HG02973 (cell line): Measurements from ENCODE around the gene NBAS.
A peak's percentile ranks its signal among the peaks of the same experiment; 100 is the strongest.
"Not testable (repeated sequence)": the region's sequence is repeated elsewhere in the genome, so short reads cannot be mapped to it uniquely, and the experiment has no call there.

Experiments
- ATAC-seq: cut with Tn5 transposase; IDR thresholded peaks from one replicate; pipeline ENCODE4 v1.9.1; 2021; ENCODE audit warnings: moderate library complexity; ENCODE audit not compliant: unreplicated experiment

Gene NBAS

GRCh38 chr2:15429032-15429431 lies 132.1 kb downstream of the NBAS start:
- ATAC-seq = no peak

- ATAC-seq = no peak
These were observed 133.1 kb downstream of the NBAS start for GRCh38 chr2:15427987-15428386.

GRCh38 chr2:15426606-15427005 lies 134.5 kb downstream of the NBAS start:
- ATAC-seq = no peak

GRCh38 chr2:15425712-15426111 lies 135.4 kb downstream of the NBAS start:
- ATAC-seq = no peak

GRCh38 chr2:15421753-15422152 lies 139.4 kb downstream of the NBAS start:
- no peak for ATAC-seq

GRCh38 chr2:15415748-15416147 lies 145.4 kb downstream of the NBAS start:
- no peak for ATAC-seq

- ATAC-seq = no peak
These were observed 148.4 kb downstream of the NBAS start for GRCh38 chr2:15412779-15413178.

- ATAC-seq = no peak
These were observed 148.8 kb downstream of the NBAS start for GRCh38 chr2:15412309-15412708.

GRCh38 chr2:15410884-15411283 lies 150.2 kb downstream of the NBAS start:
- no peak for ATAC-seq

GRCh38 chr2:15408759-15409158 lies 152.4 kb downstream of the NBAS start:
- no peak for ATAC-seq

GRCh38 chr2:15407666-15408065 lies 153.5 kb downstream of the NBAS start:
- ATAC-seq = no peak

GRCh38 chr2:15404511-15404910 lies 156.6 kb downstream of the NBAS start:
- ATAC-seq = not testable (repeated sequence)

GRCh38 chr2:15400240-15400826 lies 160.8 kb downstream of the NBAS start:
- no peak for ATAC-seq

- no peak for ATAC-seq
These were observed 161.9 kb downstream of the NBAS start for GRCh38 chr2:15399241-15399640.

- no peak for ATAC-seq
These were observed 169.4 kb downstream of the NBAS start for GRCh38 chr2:15391751-15392150.

- no peak for ATAC-seq
These were observed 171.2 kb downstream of the NBAS start for GRCh38 chr2:15389895-15390294.

- no peak for ATAC-seq
These were observed 171.8 kb downstream of the NBAS start for GRCh38 chr2:15389326-15389700.

- no peak for ATAC-seq
These were observed 172.5 kb downstream of the NBAS start for GRCh38 chr2:15388406-15389325.

GRCh38 chr2:15385184-15385583 lies 175.9 kb downstream of the NBAS start:
- no peak for ATAC-seq

GRCh38 chr2:15383695-15384350 lies 177.3 kb downstream of the NBAS start:
- no peak for ATAC-seq

GRCh38 chr2:15378148-15378908 lies 182.8 kb downstream of the NBAS start:
- ATAC-seq = peak; percentile 84
